HEK293T (cell line): ENCODE results near the gene RAVER2.
"Not testable (repeated sequence)": the region's sequence is repeated elsewhere in the genome, so short reads cannot be mapped to it uniquely, and the experiment has no call there.

Source experiments
- CTCF ChIA-PET: fragments of 350-600 bp; formaldehyde crosslinking; extraction: SDS; loops from one replicate; lab custom pipeline; 2021; ENCODE audit warnings: antibody characterized with exemption, inconsistent platforms; lab: Yijun Ruan, JAX
- POLR2A ChIA-PET: fragments of 350-600 bp; formaldehyde crosslinking; extraction: SDS; loops from one replicate; lab custom pipeline; 2020; ENCODE audit warnings: antibody characterized with exemption, inconsistent platforms; lab: Yijun Ruan, JAX
- DNase-seq: peaks from one replicate; pipeline ENCODE4 v3.0.0; 2012; ENCODE audit warnings: mixed read lengths; ENCODE audit errors: extremely low spot score
- ARNT ChIP-seq: fragments of 450-650 bp; IDR thresholded peaks from 2 replicates; pipeline ENCODE4 v1.6.1; 2017; ENCODE audit warnings: mild to moderate bottlenecking
- BHLHE40 ChIP-seq: fragments of 450-650 bp; IDR thresholded peaks from 2 replicates; pipeline ENCODE4 v1.6.1; 2016; ENCODE audit warnings: mild to moderate bottlenecking, moderate library complexity, borderline replicate concordance
- CTBP1 ChIP-seq: fragments of 450-650 bp; IDR thresholded peaks from 2 replicates; pipeline ENCODE4 v1.6.1; 2016; ENCODE audit warnings: borderline replicate concordance
- ELF4 ChIP-seq: fragments of 450-650 bp; IDR thresholded peaks from 2 replicates; pipeline ENCODE4 v1.6.1; 2017; ENCODE audit warnings: antibody characterized with exemption
- FOXA1 ChIP-seq: fragments of 450-650 bp; IDR thresholded peaks from 2 replicates; pipeline ENCODE4 v1.6.1; 2016; ENCODE audit warnings: mild to moderate bottlenecking
- FOXK2 ChIP-seq: fragments of 450-650 bp; IDR thresholded peaks from 2 replicates; pipeline ENCODE4 v1.6.1; 2016; ENCODE audit warnings: mild to moderate bottlenecking
- FOXM1 ChIP-seq: fragments of 450-650 bp; IDR thresholded peaks from 2 replicates; pipeline ENCODE4 v1.6.1; 2017; ENCODE audit warnings: mild to moderate bottlenecking, borderline replicate concordance
- HDGF ChIP-seq: fragments of 450-650 bp; IDR thresholded peaks from 2 replicates; pipeline ENCODE4 v1.6.1; 2017; ENCODE audit warnings: antibody characterized with exemption, borderline replicate concordance
- L3MBTL2 ChIP-seq: fragments of 450-650 bp; conservative IDR thresholded peaks from 2 replicates; pipeline ENCODE4 v1.6.1; 2016; ENCODE audit warnings: mild to moderate bottlenecking
- LEF1 ChIP-seq: fragments of 450-650 bp; IDR thresholded peaks from 2 replicates; pipeline ENCODE4 v1.6.1; 2017; ENCODE audit warnings: mild to moderate bottlenecking, borderline replicate concordance
- NFRKB ChIP-seq: fragments of 450-650 bp; IDR thresholded peaks from 2 replicates; pipeline ENCODE4 v1.6.1; 2016; ENCODE audit warnings: mild to moderate bottlenecking, moderate library complexity
- SP1 ChIP-seq: fragments of 450-650 bp; IDR thresholded peaks from 2 replicates; pipeline ENCODE4 v1.6.1; 2017
- SUZ12 ChIP-seq: fragments of 450-650 bp; IDR thresholded peaks from 2 replicates; pipeline ENCODE4 v1.6.1; 2016; ENCODE audit warnings: mild to moderate bottlenecking
- TARDBP ChIP-seq: fragments of 450-650 bp; IDR thresholded peaks from 2 replicates; pipeline ENCODE4 v1.6.1; 2016
- ZNF384 ChIP-seq: fragments of 450-650 bp; IDR thresholded peaks from 2 replicates; pipeline ENCODE4 v1.6.1; 2016
- TF ChIP-seq, protein P1 (sequence below): fragments of 450-650 bp; IDR thresholded peaks from 2 replicates; pipeline ENCODE4 v1.6.1; 2016

The RAVER2 gene

DNA sequence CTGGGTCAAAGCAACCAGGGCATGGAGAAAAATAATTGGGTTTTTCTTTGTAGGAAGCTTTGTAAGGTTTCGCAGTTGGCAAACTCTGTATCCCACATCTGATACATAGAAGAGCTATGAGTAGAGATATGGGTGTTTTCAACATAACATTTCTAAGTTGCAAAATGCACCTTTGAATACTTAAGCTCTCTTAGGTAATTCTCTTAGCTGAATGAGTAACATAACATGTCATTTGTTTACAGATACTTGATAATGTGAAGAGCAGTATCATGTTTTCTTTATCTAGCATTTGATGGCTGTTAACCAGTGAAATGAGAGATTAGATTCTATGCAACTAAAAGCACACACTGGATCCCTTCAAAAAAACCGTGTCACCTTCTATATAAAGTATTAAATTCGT lies 21.6 kb downstream of the RAVER2 start:
- DNase-seq = no peak
- ChIA-PET CTCF (no interaction called here), POLR2A (no interaction called here)
- TF ChIP-seq FOXK2 = no peak
- no peak for TF ChIP-seq ZNF384
- TF ChIP-seq, protein P1, sequence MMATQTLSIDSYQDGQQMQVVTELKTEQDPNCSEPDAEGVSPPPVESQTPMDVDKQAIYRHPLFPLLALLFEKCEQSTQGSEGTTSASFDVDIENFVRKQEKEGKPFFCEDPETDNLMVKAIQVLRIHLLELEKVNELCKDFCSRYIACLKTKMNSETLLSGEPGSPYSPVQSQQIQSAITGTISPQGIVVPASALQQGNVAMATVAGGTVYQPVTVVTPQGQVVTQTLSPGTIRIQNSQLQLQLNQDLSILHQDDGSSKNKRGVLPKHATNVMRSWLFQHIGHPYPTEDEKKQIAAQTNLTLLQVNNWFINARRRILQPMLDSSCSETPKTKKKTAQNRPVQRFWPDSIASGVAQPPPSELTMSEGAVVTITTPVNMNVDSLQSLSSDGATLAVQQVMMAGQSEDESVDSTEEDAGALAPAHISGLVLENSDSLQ = no peak
- TF ChIP-seq SUZ12 = no peak
- no peak for TF ChIP-seq ARNT
- TF ChIP-seq L3MBTL2 = no peak
- TF ChIP-seq LEF1 = no peak
- TF ChIP-seq FOXA1 = no peak
- no peak for TF ChIP-seq TARDBP
- no peak for TF ChIP-seq FOXM1
- TF ChIP-seq SP1 = no peak
- no peak for TF ChIP-seq HDGF

DNA sequence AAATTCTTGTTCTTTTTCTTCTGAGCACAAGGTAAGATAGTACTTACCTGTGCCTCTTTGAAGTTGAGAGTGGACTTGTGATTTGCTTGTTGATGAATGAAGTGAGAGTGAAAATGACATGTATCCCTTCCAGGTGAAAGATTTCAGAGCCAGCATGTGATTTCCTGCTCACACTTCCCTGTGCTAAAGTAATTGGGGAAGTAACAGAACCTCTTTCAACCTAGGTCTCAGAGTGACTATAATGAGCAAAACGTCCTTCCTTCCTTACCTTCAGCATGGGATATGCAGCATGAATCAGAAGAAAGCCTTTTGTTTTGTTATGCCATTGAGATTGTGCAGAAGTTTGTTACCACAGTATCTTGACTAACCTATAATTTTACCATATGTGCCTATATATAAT lies 24.6 kb downstream of the RAVER2 start:
- ChIA-PET POLR2A (no interaction called here), CTCF (no interaction called here)

DNA sequence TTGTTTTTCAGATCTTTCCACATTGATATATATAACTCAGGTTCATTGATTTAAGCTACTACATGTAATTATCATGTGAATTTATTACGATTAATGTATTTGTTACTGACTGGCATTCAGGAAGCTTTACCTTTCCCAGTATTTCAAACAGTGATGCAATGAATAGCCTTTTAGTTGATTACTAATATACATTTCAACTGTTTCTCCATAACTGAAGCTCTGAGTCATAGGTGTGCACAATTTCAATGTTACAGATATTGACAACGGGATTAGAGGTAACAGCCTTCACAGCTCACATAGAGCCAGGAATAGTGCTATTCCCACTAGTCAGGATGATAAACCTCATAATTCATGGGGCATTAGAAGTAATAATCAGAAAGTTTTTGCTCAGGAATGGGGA lies 25.1 kb downstream of the RAVER2 start:
- ChIA-PET POLR2A (no interaction called here), CTCF (no interaction called here)
- no peak for DNase-seq
- TF ChIP-seq BHLHE40 = no peak
- TF ChIP-seq FOXK2 = no peak
- TF ChIP-seq FOXM1 = no peak
- TF ChIP-seq HDGF = no peak
- no peak for TF ChIP-seq LEF1
- no peak for TF ChIP-seq ELF4
- TF ChIP-seq, protein P1 = no peak
- no peak for TF ChIP-seq CTBP1
- no peak for TF ChIP-seq TARDBP

More for the DNA sequence above, 24.6 kb downstream of the RAVER2 start:
- no peak for DNase-seq
- TF ChIP-seq FOXK2 = no peak
- TF ChIP-seq, protein P1 = no peak
- TF ChIP-seq HDGF = no peak
- no peak for TF ChIP-seq LEF1
- no peak for TF ChIP-seq SP1

DNA sequence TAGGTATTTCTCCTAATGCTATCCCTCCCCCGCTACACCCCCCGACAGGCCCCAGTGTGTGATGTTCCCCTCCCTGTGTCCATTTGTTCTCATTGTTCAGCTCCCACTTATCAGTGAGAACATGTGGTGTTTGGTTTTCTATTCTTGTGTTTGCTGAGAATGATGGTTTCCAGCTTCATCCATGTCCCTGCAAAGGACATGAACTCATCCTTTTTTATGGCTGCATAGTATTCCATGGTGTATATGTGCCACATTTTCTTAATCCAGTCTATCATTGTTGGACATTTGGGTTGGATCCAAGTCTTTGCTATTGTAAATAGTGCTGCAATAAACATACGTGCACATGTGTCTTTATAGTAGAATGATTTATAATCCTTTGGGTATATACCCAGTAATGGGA lies 28.4 kb downstream of the RAVER2 start:
- DNase-seq, CTCF ChIA-PET, POLR2A ChIA-PET: not testable (repeated sequence)

DNA sequence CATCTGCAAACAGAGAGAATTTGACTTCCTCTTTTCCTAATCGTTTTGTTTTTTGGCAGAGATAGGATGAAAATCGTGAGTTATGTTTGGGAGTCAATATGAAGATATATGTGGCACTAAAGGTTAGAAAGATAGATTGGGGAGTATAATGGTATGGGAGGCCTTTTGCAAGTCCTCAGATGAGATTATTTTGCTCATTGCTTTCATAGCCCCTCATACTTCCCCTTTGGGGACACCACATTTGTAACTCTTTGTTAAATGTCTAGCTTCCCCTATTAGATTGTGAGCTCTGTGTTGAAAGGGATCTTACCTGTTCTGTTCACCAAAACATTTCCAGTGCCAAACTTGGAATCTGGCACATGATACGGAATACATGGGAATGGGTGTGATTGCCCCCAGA lies 30.2 kb downstream of the RAVER2 start:
- TF ChIP-seq, protein P1 = no peak
- TF ChIP-seq SP1 = no peak
- TF ChIP-seq ARNT = no peak
- no peak for TF ChIP-seq ZNF384
- no peak for TF ChIP-seq FOXK2
- no peak for TF ChIP-seq NFRKB
- TF ChIP-seq L3MBTL2 = no peak
- TF ChIP-seq HDGF = no peak
- no peak for TF ChIP-seq FOXM1
- TF ChIP-seq TARDBP = no peak
- TF ChIP-seq ELF4 = no peak
- no peak for TF ChIP-seq CTBP1
- no peak for TF ChIP-seq FOXA1
- CTCF ChIA-PET = no interaction called here
- no peak for DNase-seq
- POLR2A ChIA-PET = no interaction called here

DNA sequence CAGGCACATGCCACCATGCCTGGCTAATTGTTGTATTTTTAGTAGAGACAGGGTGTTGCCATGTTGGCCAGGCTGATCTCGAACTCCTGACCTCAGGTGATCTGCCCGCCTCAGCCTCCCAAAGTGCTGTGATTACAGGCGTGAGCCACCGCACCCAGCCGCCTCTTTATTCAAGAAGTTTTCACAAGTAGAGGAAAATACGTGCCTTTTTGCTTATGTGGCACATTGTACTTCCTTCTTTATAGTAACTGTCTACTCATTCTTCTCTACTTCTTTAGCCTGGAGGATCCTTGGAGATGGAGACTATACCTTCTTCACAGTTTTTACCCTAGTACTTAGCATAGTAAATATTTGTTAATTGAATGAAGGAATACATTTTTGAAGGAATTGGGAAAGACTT lies 37.2 kb downstream of the RAVER2 start:
- POLR2A ChIA-PET, CTCF ChIA-PET, DNase-seq: not testable (repeated sequence)

DNA sequence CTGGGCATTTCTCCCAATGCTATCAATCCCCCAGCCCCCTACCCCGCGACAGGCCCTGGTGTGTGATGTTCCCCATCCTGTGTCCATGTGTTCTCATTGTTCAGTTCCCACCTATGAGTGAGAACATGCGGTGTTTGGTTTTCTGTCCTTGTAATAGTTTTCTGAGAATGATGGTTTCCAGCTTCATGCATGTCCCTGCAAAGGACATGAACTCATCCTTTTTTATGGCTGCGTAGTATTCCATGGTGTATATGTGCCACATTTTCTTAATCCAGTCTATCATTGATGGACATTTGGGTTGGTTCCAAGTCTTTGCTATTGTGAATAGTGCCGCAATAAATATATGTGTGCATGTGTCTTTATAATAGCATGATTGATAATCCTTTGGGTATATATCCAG lies 38.0 kb downstream of the RAVER2 start:
- CTCF ChIA-PET, DNase-seq, POLR2A ChIA-PET: not testable (repeated sequence)
